GM18526 (cell line): ENCODE measurements around the gene ALK.

ENCODE experiments used
- POLR2A ChIP-seq: IDR thresholded peaks from 3 replicates; pipeline ENCODE4 v1.6.1; 2011; ENCODE audit not compliant: insufficient read length; ENCODE audit errors: extremely low read depth

ALK gene

DNA sequence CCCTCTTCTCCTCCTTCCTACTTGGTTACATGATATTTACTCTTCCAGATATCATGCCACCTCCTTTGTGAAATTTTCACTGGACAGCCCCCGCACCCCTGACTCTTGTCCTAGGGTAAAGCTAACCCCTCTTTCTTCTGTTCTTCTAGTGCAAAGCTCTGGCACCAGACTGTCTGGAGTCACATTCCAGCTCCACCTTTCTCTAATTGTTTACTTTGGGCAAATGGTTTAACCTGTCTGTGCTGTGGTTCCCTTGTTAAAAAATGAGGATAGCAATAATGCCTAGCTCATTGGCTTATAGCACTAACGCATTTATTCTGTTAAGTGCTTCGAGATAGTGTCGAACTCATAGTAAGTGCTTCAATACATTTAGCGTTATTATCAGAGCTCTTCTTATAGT, 306.2 kb downstream of the ALK start:
- TF ChIP-seq POLR2A = no peak

DNA sequence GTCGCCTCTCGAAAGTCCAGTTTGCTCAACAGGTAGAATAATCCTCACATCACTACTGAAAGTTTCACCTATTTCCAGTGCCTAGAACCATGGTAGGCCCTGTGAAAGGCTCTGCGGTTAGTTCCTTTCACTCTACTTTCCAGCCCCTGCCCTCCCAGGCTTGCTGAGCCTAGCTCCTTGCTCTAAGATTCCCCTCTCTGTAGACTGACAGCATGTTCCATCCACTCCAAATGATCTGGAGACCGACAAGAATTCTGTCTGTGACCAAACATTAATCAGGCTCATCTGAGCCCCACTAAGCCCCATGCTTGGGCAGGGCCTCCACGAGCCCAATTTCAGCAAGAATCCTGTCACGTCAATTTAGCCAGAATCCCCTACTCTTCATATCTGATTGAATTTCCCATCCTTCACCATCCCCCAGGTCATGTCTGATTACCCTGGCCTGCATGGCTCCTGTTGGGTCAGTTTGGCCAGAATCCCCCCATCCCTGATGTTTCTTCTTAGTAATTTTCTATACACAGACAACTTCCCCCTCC, 307.0 kb downstream of the ALK start:
- TF ChIP-seq POLR2A = no peak

DNA sequence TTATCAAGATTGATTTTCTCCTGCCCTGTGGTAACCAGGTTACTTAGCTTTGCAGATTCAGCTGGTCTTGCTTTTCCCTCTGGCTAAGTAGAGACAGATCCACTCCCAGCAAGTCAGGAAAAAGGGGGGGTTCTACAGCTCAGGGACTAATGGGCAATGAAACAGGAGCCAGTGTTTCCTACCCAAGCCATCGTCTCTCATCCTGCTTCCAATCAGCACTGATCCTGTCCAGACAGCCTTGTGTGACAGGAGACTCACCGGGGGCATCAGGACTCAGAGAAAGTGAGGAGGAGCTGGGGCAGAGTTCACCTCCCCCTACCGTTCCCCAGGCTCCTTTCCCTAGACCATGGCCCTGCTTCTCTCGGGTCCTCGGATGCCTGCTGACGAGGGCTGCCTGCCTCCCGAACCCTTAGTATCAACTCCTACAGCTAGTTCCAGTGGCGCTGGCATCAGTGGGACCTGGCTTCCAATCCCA, 307.6 kb downstream of the ALK start:
- no peak for TF ChIP-seq POLR2A

DNA sequence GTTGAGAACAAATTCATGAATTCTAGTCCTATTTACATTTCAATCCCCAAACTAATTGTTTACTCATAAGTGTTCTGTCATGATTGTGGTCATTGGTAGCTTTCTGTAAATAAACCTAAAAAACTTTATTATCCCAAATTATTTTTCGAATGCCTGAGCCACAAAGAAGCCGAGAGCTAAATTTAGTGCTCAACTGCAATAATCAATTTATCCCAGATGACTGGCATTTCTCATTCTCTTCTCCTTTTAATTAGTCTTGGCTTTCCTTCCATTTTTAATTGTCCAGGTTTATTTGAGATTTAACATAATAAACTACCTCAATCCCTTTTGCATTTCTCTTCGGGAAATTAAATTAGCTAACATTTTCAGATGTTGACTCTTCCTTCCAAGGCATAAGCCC, 308.3 kb downstream of the ALK start:
- no peak for TF ChIP-seq POLR2A

DNA sequence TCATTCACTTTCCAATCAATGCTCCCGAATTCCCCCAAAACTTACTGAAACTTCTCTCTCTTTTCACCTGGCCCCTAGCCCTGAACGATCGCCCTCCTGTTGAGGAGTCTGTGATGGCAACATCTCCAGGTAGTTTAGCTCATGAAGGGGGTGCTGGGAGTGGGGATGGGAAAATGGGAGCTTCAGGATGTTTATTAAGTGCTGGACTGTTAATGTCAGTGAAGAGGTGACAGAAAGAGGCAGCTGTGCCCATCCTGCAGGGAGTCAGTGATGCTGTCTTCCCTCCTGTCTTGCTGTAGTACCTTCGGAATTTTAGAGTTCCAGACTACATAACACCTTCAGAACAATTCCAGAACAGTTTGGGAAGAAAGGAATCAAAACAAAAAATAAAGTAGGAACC, 308.8 kb downstream of the ALK start:
- TF ChIP-seq POLR2A = no peak

DNA sequence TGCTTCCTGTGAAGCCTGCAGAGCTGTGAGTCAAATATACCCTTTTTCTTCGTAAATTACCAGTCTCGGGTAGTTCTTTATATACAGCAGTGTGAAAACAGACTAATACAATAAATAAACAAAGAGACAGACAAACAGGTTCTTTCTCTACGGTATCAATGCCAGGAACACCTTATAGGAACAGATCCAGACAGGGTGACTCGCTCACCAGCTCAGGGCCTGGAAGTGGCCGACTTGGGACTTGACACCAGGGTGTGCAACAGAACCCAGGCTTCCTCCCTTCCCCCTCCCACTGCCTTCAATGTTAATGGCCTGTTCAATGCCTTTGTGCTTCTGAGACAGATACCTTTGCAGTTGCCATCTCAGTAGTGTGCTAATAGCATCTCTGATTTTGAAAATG, 309.5 kb downstream of the ALK start:
- TF ChIP-seq POLR2A = no peak

DNA sequence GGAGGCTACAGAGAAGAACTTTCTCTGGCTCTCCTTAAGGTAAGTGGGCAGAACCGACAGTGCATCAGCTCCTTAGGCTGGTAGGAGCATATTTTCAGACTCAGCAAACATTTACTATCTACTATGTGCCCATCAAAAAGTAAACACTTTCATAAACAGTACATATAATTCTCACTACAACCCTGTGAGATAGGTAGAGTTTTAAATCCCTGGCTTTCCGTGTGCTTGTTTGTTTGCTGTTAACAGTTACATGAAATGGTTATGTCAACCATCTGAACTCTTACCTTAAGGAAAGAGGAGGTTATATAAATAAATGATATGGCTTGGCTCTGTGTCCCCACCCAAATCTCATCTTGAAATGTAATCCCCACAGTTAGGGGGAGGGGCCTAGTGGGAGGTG, 310.1 kb downstream of the ALK start:
- no peak for TF ChIP-seq POLR2A

DNA sequence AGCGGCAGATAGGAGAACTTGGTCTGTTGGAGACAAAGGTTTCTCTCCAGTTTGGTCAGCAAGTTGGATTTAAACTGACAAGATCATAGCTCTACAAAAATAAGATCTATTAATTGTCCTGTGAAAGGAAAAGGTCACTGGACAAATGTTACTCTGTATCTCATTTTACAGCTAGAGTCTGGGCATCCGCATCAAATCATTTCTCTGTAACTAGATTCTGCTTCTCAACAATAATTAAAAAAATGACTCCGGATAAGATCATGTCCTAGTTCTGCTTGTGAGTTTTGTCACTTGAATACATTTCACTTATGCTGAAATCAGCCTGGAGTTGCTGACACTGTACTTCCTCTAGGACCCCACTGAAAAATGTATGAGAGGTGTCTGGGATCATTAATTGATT, 310.8 kb downstream of the ALK start:
- no peak for TF ChIP-seq POLR2A

DNA sequence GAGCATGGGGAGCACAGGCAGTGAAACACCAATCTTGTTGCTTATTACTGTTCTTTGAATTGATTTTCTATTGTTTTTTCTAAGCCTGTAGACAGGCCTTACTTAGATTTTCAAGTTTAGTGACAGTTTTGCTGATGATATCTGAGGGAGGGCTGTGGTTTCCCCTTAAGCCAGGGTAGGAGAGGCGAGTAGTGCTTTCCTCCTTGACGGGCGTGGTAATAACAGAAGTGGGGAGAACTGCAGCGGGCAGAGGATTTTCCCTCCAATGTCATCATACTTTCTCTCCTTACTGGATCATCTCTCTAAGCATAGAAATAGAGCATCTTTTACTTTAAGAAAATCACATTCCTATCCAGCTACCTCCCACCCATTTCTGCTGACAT, 314.4 kb downstream of the ALK start:
- TF ChIP-seq POLR2A = no peak

DNA sequence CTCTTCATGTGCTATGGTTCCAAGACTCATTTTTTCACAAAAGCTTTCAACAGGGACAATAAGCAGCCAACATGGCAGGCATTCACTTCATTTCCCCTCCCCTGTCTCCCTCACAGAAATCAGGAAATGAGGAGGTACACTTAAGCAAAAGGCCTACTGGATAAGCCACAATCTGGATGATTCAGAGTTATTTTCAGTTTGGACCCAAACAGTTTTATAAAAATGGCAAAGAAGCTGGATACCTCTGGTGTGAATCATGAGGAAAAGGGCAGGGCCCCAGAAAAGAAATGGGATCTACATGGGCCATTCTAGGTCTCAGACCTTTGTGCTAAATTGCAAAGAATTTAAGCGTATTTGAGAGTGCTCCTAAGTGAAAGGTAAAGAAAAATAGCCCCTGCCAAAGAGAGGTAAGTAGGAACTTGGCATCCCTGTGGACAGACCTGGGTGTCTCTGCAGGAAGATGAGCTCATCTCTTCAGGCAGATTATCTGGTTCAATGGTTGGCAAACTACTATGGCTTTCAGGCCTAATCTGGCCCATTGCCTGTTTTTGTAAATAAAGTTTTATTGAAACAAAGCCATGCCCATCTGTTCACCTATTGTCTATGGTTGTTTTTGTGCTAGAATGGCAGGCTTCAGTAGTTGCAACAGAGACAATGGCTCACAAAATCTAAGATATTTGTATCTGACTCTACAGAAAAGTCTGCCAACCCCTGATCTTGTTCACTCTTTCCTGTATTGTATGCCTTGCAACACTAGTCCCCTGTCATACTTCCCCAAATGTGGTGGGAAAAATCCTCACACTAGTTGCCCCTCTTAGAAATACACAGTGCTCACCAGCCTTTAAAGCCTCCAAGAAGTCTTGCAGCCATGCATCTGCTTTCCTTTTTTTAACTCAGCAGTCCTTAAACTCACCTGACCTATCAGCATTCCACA, 315.0 kb downstream of the ALK start:
- TF ChIP-seq POLR2A = no peak

DNA sequence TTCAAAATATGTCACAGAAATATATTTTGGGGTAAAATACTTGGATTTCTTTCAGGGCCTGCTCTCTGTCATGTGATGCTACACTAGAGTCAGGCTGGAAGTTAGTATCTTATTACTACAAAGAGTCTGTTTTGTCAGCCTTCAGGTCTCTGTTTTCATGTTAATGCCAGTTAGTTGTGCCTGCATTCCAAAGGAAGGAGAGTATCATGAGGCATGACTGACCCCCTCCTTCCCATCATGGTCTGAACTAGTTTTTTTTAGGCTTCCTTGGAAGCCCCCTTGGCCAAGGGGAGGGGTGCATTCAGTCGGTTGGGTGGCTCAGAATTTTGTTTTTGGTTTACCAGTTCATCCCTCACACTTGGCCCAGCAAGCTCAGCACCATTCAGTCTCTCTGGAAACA, 318.0 kb downstream of the ALK start:
- no peak for TF ChIP-seq POLR2A

DNA sequence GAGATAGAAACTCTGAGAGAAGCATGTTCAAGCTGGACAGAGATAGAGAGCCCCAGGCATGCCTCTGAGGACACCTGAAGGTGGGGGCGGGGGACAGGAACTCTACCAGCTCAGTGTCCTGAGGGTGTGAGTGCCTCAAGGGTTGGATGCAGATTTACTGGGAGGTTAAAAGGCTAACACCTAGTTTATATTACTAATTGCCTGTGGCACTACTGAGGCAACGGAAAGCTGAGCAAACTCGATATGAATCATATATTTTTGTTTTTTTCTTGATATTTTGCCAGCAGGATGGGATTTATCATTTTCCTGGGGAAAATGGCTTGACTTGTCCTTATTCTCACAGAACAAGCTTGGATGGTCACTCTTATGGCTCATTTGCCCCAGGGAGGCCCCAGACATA, 319.5 kb downstream of the ALK start:
- no peak for TF ChIP-seq POLR2A

DNA sequence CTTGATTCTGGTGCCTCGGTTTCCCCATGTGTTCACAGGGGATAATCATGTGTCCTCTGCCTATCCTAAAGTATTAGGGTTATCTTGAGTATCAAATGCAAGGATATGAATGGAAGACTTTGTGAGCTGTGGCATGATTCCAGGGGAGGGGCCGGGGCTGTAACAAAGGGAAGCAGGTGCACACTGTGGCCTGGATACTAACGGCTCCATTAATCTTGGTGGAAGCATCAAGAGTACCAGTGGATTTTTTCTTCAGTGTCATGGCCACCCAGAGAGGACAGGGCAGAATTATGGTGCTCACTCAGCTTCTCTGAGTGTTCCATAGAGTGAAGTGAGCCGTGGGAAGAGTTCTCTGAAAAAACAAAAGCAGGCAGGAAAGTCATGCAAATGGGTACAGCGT, 320.1 kb downstream of the ALK start:
- no peak for TF ChIP-seq POLR2A

DNA sequence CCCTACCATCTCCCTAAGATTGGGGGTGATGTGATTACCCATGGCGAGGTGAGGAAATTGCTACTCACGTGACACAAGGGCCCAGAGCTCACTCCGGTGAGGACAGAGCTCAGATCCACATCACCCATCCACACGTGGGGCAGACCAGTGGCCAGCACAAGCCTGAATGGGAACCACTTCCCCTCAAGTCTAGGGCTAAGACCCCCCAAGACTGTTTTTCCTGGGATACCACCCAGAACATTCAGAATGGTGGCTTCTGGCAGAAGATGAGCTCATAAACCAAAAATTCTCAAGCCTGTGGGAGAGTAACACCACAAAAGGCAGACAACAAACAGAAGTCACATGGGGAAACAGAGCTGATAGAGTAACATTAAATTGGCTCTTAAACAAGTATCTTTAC, 321.4 kb downstream of the ALK start:
- no peak for TF ChIP-seq POLR2A

DNA sequence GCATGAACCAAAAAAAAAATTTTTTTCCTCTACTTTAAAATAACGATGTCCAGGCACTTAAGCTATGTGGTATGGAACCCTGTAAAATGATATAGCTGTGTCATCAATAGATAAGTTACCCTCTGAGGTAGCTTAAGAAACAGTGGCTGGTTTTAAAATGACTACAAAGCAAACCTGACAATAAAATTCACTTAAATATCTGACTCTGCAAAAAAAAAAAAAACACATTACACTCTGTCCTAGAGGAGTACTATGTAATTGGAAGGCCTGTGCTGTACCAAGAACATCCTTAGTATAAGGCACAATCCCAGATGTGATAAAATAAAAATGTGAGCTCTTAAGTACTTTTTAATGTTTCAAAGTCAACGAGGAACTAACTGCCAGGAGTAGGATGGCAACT, 322.4 kb downstream of the ALK start:
- TF ChIP-seq POLR2A = no peak

DNA sequence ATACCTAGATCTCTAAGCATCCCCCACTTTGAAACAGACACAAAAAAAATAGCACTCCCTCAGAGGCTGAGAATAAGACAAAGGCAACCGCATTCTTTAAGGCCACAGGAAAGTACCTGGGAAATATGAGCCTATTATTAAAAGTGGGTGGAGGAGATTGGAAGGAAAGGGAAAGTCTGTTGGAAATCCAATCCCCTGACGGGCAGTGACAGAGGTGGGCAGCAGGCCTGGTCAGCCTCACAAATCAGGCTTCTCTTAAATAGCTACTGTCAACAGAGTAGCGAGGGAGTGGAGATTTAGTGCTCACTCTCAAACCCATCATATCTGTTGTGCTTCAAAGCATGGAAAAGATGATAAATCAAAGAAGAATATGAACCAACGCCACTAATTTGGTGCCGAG, 324.4 kb downstream of the ALK start:
- no peak for TF ChIP-seq POLR2A

DNA sequence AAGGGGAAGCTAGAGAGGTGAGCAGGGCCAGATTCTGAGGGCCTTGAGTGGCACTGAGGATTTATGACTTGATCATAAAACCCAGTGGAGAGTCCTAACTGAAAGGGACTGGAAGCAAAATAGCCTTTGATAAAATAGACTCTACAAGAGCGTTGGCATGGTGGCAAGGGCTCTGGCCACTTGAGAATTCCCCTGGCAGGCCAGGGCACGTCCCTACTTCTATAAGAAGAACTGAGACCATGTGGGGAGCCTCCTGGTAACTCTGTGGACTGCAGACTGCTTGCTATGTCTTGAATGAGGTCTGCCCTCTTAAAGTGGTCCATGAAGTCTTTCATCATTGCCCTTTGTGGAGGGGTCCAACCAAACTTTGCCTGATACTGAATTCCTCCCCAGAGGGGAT, 324.8 kb downstream of the ALK start:
- no peak for TF ChIP-seq POLR2A
